Left renal cortex interstitium (tissue), 4 donors: ENCODE measurements around the gene CTPS1. TPM values are rescaled to one million over a fixed set of nuclear protein-coding genes. Genes with fewer than 3 reads are reported as not detected.

ENCODE experiments used
- DNase-seq, 4 donors: peaks; one replicate each; pipeline ENCODE4 v3.0.0-alpha.2; 2013; ENCODE audit warnings: low read depth in 4 of 4, low spot score in 2 of 4, missing footprints in 1 of 4
- polyA plus RNA-seq, 4 donors: library from polyadenylated mRNA; unstranded; fragments of 120-200 nt; gene quantifications; one replicate each; pipeline ENCODE4 v1.2.1, GENCODE V29; 2013; ENCODE audit not compliant: insufficient read length in 4 of 4

CTPS1 gene, protein sequence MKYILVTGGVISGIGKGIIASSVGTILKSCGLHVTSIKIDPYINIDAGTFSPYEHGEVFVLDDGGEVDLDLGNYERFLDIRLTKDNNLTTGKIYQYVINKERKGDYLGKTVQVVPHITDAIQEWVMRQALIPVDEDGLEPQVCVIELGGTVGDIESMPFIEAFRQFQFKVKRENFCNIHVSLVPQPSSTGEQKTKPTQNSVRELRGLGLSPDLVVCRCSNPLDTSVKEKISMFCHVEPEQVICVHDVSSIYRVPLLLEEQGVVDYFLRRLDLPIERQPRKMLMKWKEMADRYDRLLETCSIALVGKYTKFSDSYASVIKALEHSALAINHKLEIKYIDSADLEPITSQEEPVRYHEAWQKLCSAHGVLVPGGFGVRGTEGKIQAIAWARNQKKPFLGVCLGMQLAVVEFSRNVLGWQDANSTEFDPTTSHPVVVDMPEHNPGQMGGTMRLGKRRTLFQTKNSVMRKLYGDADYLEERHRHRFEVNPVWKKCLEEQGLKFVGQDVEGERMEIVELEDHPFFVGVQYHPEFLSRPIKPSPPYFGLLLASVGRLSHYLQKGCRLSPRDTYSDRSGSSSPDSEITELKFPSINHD
- 10 to 100 TPM; 24.9 to 29.4 (median 28.3) TPM for polyA plus RNA-seq

DNA sequence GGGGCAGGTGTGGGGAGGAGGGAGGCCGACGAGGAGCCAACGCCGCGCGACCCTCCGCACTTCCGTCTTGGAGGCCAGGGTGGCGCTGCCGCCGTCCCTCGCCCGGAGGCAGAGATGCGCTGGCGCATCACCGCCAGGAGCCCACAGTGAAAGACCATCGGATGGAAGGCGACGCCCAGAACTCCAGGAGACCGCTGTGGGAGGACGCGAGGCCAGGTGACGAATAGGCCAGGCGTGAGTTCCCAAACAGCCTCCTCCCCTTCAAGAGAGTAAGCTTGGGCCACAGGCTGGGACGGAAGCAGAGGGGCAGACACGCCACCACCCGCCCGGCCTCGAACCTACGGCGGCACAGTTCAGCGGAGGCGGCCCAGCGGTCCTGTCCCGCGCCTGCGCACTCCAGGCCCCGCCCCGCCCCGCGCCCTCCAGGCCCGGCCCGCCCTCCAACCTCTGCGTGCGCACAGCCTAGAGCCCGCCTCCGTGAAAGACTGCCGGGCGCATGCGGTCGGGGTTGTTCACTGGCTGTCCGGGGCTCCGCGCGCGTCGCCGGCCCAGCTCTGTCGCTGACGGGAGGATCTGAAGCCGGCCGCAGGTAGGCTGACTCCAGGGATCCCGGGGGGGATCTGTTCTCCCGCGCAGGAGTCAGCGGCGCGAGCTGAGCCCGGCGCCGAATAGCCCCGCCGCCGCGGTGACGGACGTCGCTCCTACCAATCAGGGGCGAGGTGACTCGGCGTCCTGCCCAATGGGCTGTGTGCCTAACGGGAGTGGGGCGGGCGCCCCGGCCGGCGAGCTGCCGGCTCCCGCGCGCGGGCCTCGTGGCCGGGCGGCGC, at the start of gene CTPS1:
Gene CTPS1, plus strand, starts transcription at position 456 of the 827 bp plus-strand sequence. CDS start 3,595 bp downstream, outside the sequence.
- peak; percentile 82 to 89 (median 88) for DNase-seq

GRCh38 chr1:40930174-40930964, 49.1 kb upstream of the CTPS1 start:
- DNase-seq = no peak

DNA sequence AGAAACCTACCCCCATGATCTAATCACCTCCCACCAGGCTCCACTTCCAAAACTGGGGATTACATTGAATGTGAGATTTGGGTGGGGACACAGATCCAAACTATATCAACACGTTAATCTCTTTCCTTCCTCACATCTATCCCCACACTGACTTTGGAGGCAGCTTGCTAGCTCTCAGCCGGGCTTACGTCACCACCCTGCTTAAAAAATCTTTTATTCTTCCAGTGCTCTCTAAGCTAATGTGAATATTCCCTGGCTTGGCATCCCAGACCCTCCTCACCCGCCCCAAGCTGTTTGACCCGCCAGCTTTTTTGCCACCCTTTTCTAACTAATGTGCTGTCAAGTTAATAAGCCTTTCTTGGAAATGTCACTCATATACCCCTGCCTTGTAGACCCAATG, 47.9 kb upstream of the CTPS1 start:
- DNase-seq = no peak

- DNase-seq = no peak
Measured at GRCh38 chr1:40932006-40932405, 47.5 kb upstream of the CTPS1 start.

- no peak for DNase-seq
Measured at GRCh38 chr1:40936931-40937339, 42.6 kb upstream of the CTPS1 start.

DNA sequence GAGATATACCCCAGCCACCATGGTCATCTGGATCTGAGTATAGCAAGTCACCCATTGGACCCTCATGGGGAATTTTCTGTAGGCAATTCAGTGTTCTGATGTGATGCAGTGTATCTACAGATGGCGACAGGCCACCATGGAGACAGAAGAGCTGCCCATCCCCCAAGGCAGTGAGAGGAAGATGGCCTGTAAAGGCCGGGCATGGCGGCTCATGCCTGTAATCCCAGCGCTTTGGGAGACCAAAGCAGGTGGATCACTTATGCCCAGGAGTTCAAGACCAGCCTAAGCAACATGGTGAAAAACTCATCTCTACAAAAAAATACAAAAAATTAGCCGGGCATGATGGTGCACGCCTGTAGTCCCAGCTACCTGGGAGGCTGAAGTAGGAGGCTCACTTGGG, 41.1 kb upstream of the CTPS1 start:
- DNase-seq = no peak

DNA sequence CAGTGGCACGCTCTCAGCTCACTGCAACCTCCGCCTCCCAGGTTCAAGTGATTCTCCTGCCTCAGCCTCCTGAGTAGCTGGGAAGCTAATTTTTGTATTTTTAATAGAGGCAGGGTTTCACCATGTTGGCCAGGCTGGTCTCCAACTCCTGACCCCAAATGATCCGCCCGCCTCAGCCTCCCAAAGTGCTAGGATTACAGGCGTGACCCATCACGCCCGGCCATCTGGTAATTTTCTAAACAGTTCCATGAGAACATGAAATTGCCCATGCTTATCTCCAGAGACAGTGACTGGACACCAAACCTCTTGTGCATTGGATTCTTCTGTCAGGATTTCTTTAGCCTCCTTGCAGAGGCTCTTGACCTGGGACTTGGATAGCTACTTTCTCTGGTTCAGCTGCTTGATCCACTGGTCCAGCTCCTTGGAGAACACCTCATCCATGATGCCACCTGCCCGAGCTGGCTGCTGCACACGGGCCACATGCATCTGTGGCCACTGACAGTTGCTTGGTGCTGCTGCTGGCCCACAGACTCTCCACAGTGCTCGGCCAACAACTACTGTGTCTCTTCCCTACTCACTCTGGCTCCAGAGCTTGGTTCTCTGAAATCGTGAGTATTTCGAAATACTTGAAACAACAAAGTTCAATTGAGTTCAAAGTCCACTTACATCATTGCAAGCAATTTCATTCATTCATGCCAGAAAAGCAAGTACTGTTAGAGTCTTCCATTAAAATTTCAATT, 40.0 kb upstream of the CTPS1 start:
- DNase-seq = no peak

DNA sequence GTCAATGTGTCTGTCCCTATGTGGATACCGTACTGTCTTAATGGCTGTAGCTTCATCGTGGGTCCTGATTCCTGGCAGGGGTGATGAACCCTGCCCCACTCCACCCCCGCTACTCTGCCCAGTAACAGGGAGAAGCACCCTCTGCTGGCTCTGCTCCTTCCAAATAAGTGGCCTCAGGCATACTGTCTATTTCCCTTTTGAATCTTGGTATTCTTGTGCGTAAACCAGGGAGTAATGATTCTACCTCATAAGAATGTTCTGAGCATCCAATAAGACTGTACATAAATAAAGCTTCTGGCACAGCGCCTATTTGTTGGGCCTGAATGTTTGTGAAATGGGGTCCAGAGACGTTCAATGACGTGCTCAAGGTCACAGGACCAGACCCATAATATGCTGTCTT, 35.2 kb upstream of the CTPS1 start:
- no peak for DNase-seq

DNA sequence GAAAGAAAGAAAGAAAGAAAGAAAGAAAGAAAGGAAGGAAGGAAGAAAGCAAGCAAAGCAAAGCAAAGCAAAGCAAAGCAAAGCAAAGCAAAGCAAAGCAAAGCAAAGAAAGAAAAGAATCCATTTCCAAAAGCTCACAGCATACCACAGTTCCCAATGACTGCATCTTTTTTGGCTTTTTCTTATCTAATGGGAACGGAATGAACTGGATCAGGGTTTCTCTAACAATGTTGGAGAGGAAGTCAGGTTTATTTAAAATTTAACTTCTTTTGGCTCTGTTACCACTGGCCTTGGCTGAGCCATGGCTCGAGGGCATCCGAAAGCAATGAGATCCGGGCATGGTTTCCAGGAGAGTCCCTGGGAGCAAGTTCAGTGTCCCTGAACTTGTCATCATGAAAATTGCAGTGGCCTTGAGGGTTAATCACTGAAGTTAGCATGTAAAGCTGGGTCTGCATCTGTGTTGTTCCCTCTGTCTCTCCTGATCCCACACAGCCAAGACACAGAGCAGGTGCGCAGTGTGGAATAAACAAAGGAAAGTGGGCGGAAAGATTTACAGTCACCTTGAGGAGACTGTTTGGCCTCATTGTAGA, 34.6 kb upstream of the CTPS1 start:
- no peak for DNase-seq

- no peak for DNase-seq
Measured at GRCh38 chr1:40945491-40945973, 34.0 kb upstream of the CTPS1 start.

- no peak for DNase-seq
Measured at GRCh38 chr1:40948741-40949443, 30.6 kb upstream of the CTPS1 start.

GRCh38 chr1:40949563-40949962, 29.9 kb upstream of the CTPS1 start:
- DNase-seq = no peak

- peak in 3 of 4 donors; percentile 31 to 45 (median 35) for DNase-seq
Measured at GRCh38 chr1:40951943-40952743, 27.4 kb upstream of the CTPS1 start.

- DNase-seq = no peak
Measured at GRCh38 chr1:40952744-40953315, 26.7 kb upstream of the CTPS1 start.

- no peak for DNase-seq
Measured at GRCh38 chr1:40954626-40955025, 24.9 kb upstream of the CTPS1 start.

GRCh38 chr1:40955266-40955665, 24.2 kb upstream of the CTPS1 start:
- DNase-seq = no peak

- DNase-seq = no peak
Measured at GRCh38 chr1:40956407-40956806, 23.1 kb upstream of the CTPS1 start.
